M059J (cell line): ENCODE results near the gene TF. TPM values are rescaled to one million over a fixed set of nuclear protein-coding genes. Genes with fewer than 3 reads are reported as not detected.
A peak's percentile ranks its signal among the peaks of the same experiment; 100 is the strongest.

Source experiments
- DNase-seq: peaks from one replicate; pipeline ENCODE4 v3.0.0-alpha.2; 2012; ENCODE audit warnings: low read depth
- total RNA-seq: library from RNA; depleted of rRNA; stranded (reverse); fragments of >200 nt; shearing (Covaris generic); gene quantifications from 2 replicates; pipeline ENCODE4 v1.2.3, GENCODE V29; 2014; rRNA removed

TF gene
- total RNA-seq, 1 experiment from 2014 or later = not detected

GRCh38 chr3:133835418-133835743, 89.2 kb downstream of the TF start:
- no peak for DNase-seq

- DNase-seq = no peak
Observed at GRCh38 chr3:133835961-133836360, 89.8 kb downstream of the TF start.

GRCh38 chr3:133836497-133837158, 90.4 kb downstream of the TF start:
- DNase-seq = no peak

GRCh38 chr3:133837487-133838295, 91.5 kb downstream of the TF start:
- no peak for DNase-seq

- DNase-seq = no peak
Observed at GRCh38 chr3:133838296-133838789, 92.2 kb downstream of the TF start.

GRCh38 chr3:133838916-133839800, 93.0 kb downstream of the TF start:
- no peak for DNase-seq

GRCh38 chr3:133840055-133840737, 94.0 kb downstream of the TF start:
- no peak for DNase-seq

- no peak for DNase-seq
Observed at GRCh38 chr3:133840767-133841166, 94.6 kb downstream of the TF start.

GRCh38 chr3:133841196-133841595, 95.0 kb downstream of the TF start:
- DNase-seq = no peak

- no peak for DNase-seq
Observed at GRCh38 chr3:133842158-133842557, 96.0 kb downstream of the TF start.

GRCh38 chr3:133843634-133844033, 97.4 kb downstream of the TF start:
- peak; percentile 63 for DNase-seq

- no peak for DNase-seq
Observed at GRCh38 chr3:133845127-133845526, 98.9 kb downstream of the TF start.

Other genes starting within 250 kb of the TF start
- gene CDV3, start 172.7 kb upstream of the TF start, total RNA-seq = 143 and 202 TPM in 2 replicates
- gene TOPBP1, start 84.5 kb upstream of the TF start, total RNA-seq = 53.5 and 56.8 TPM in 2 replicates
- 66.0 and 74.6 TPM in 2 replicates for gene SRPRB, start 59.4 kb downstream of the TF start, total RNA-seq
- 0.25 and 0.62 TPM in 2 replicates for gene RAB6B, start 149.5 kb downstream of the TF start, total RNA-seq